ENCODE results near the gene PROZ.

DNA sequence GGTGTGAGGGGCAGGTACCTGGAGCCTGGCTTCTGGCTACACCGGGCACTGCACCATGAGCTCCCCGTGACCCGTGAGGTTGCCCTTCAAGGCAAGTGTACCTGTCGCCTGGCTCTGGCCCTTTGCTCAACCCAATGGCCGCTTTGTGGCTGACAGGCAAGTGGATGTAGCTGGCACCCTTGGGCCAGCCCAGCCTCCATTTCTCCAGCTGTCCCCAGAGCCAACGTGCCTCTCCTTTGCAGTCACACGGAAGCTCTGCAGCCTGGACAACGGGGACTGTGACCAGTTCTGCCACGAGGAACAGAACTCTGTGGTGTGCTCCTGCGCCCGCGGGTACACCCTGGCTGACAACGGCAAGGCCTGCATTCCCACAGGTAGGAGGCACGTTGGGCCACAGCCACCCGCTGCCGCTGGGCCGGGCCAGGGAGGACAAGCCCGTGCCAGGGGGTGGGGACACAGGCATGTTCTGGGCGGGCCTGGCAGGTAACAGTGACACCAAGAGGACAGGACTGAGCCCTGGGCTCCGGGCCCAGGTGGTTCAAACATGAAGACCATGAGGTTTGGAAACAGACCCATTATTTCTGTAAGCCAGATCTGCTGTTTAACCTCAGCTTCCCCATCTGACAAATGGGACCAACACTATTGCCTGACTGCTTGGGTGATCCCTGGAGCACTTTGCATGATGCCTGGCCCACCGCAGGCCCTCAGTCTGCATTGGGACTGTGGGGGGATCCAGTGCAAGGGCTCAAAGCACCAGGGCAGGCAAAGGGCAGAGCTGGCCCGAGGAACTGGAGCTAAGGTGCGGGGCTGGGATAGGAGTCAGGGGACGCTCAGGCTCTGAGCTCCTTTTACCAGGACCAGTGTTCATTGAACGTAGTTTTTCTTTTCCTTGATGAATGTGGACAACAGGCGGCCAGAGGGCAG, 17.5 kb upstream of the PROZ start:
- TF ChIP-seq, protein P1, sequence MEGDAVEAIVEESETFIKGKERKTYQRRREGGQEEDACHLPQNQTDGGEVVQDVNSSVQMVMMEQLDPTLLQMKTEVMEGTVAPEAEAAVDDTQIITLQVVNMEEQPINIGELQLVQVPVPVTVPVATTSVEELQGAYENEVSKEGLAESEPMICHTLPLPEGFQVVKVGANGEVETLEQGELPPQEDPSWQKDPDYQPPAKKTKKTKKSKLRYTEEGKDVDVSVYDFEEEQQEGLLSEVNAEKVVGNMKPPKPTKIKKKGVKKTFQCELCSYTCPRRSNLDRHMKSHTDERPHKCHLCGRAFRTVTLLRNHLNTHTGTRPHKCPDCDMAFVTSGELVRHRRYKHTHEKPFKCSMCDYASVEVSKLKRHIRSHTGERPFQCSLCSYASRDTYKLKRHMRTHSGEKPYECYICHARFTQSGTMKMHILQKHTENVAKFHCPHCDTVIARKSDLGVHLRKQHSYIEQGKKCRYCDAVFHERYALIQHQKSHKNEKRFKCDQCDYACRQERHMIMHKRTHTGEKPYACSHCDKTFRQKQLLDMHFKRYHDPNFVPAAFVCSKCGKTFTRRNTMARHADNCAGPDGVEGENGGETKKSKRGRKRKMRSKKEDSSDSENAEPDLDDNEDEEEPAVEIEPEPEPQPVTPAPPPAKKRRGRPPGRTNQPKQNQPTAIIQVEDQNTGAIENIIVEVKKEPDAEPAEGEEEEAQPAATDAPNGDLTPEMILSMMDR (conservative IDR thresholded peaks at IDR 0.05; ENCODE audit: low read length): no peak
- no peak for TF ChIP-seq EZH2phosphoT487 (IDR thresholded peaks at IDR 0.05; ENCODE audit: borderline replicate concordance, low read depth, low read length)
